ENCODE results near the gene NPHP4. TPM values are rescaled to one million over a fixed set of nuclear protein-coding genes. Genes with fewer than 3 reads are reported as not detected.

Gene NPHP4
- total RNA-seq, 1 experiment from 2014 or later = 20.0 TPM

DNA sequence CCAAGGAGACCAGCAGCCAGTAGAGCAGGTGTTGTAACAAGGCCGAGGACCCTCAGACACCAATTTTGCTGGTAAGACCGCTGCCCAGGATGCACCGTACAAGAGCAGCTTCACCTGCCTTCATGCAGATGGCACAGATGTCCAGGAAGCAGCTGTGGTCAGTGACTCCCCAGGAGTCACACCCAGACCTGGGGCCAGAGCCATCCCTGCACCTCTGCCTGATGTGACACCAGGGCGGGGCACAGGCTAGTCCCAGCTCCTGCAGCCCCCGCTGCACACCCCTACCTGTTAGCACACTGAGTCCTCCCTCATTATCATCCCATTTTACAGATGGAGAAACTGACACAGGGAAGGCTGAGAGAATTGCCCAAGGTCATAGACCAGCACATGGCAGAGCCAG lies 37.1 kb upstream of the NPHP4 start:
- DNase-seq (ENCODE audit: low read depth, low spot score) (no peak), ATAC-seq (no peak)
- CTCF ChIA-PET = no interaction called here
- TF ChIP-seq ZFX (IDR thresholded peaks at IDR 0.05) = no peak
- no peak for TF ChIP-seq SP1 (IDR thresholded peaks at IDR 0.05; ENCODE audit: low read depth)
- no peak for TF ChIP-seq RAD21 (IDR thresholded peaks at IDR 0.05; ENCODE audit: low read depth)
- TF ChIP-seq, protein P1, sequence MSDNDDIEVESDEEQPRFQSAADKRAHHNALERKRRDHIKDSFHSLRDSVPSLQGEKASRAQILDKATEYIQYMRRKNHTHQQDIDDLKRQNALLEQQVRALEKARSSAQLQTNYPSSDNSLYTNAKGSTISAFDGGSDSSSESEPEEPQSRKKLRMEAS (IDR thresholded peaks at IDR 0.05) = no peak
- TF ChIP-seq EZH2 (IDR thresholded peaks at IDR 0.05) = no peak
- TF ChIP-seq EGR1 (IDR thresholded peaks at IDR 0.05; ENCODE audit: low read depth) = no peak
- TF ChIP-seq ELF1 (IDR thresholded peaks at IDR 0.05; ENCODE audit: borderline replicate concordance, low read depth) = no peak
- TF ChIP-seq YY1 (IDR thresholded peaks at IDR 0.05; ENCODE audit: extremely low read depth, insufficient replicate concordance, low read depth, low read length) = no peak
- TF ChIP-seq ZNF274 (IDR thresholded peaks at IDR 0.05; ENCODE audit: low read depth, low read length) = no peak
- no peak for TF ChIP-seq JUND (IDR thresholded peaks at IDR 0.05)
- no peak for TF ChIP-seq FOSL1 (IDR thresholded peaks at IDR 0.05; ENCODE audit: low read depth)
- no peak for TF ChIP-seq CEBPB (IDR thresholded peaks at IDR 0.05; ENCODE audit: low read depth)
- TF ChIP-seq CBX3 (IDR thresholded peaks at IDR 0.05; ENCODE audit: low read depth) = no peak
- no peak for TF ChIP-seq POLR2A (IDR thresholded peaks at IDR 0.05; ENCODE audit: borderline replicate concordance, extremely low read depth, insufficient read depth, insufficient read length)
- TF ChIP-seq, protein P2, sequence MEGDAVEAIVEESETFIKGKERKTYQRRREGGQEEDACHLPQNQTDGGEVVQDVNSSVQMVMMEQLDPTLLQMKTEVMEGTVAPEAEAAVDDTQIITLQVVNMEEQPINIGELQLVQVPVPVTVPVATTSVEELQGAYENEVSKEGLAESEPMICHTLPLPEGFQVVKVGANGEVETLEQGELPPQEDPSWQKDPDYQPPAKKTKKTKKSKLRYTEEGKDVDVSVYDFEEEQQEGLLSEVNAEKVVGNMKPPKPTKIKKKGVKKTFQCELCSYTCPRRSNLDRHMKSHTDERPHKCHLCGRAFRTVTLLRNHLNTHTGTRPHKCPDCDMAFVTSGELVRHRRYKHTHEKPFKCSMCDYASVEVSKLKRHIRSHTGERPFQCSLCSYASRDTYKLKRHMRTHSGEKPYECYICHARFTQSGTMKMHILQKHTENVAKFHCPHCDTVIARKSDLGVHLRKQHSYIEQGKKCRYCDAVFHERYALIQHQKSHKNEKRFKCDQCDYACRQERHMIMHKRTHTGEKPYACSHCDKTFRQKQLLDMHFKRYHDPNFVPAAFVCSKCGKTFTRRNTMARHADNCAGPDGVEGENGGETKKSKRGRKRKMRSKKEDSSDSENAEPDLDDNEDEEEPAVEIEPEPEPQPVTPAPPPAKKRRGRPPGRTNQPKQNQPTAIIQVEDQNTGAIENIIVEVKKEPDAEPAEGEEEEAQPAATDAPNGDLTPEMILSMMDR (IDR thresholded peaks at IDR 0.05 in 2 of 3, conservative IDR thresholded peaks at IDR 0.05 in 1 of 3; ENCODE audit: borderline replicate concordance in 1 of 3, insufficient read depth in 1 of 3, low read depth in 2 of 3, low read length in 2 of 3) = no peak
- no peak for TF ChIP-seq TCF7L2 (IDR thresholded peaks at IDR 0.05; ENCODE audit: borderline replicate concordance, extremely low read depth, insufficient read depth, insufficient read length)
- TF ChIP-seq, protein P3, sequence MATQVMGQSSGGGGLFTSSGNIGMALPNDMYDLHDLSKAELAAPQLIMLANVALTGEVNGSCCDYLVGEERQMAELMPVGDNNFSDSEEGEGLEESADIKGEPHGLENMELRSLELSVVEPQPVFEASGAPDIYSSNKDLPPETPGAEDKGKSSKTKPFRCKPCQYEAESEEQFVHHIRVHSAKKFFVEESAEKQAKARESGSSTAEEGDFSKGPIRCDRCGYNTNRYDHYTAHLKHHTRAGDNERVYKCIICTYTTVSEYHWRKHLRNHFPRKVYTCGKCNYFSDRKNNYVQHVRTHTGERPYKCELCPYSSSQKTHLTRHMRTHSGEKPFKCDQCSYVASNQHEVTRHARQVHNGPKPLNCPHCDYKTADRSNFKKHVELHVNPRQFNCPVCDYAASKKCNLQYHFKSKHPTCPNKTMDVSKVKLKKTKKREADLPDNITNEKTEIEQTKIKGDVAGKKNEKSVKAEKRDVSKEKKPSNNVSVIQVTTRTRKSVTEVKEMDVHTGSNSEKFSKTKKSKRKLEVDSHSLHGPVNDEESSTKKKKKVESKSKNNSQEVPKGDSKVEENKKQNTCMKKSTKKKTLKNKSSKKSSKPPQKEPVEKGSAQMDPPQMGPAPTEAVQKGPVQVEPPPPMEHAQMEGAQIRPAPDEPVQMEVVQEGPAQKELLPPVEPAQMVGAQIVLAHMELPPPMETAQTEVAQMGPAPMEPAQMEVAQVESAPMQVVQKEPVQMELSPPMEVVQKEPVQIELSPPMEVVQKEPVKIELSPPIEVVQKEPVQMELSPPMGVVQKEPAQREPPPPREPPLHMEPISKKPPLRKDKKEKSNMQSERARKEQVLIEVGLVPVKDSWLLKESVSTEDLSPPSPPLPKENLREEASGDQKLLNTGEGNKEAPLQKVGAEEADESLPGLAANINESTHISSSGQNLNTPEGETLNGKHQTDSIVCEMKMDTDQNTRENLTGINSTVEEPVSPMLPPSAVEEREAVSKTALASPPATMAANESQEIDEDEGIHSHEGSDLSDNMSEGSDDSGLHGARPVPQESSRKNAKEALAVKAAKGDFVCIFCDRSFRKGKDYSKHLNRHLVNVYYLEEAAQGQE (IDR thresholded peaks at IDR 0.05; ENCODE audit: low read depth) = no peak
- no peak for TF ChIP-seq SIN3A (IDR thresholded peaks at IDR 0.05; ENCODE audit: low read depth)
- TF ChIP-seq SRF (IDR thresholded peaks at IDR 0.05; ENCODE audit: low read depth) = no peak
- TF ChIP-seq, protein P4, sequence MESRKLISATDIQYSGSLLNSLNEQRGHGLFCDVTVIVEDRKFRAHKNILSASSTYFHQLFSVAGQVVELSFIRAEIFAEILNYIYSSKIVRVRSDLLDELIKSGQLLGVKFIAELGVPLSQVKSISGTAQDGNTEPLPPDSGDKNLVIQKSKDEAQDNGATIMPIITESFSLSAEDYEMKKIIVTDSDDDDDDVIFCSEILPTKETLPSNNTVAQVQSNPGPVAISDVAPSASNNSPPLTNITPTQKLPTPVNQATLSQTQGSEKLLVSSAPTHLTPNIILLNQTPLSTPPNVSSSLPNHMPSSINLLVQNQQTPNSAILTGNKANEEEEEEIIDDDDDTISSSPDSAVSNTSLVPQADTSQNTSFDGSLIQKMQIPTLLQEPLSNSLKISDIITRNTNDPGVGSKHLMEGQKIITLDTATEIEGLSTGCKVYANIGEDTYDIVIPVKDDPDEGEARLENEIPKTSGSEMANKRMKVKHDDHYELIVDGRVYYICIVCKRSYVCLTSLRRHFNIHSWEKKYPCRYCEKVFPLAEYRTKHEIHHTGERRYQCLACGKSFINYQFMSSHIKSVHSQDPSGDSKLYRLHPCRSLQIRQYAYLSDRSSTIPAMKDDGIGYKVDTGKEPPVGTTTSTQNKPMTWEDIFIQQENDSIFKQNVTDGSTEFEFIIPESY (IDR thresholded peaks at IDR 0.05; ENCODE audit: extremely low read depth, insufficient replicate concordance, low read length) = no peak
- intact Hi-C loops (cut with micrococcal nuclease) = no loop called here
- POLR2A ChIA-PET = no interaction called here
- no peaks in the 10 kb centered on the region for H3K9me2 ChIP-seq (ENCODE audit: insufficient read depth)
- no peaks in the 10 kb centered on the region for H4K20me1 ChIP-seq (ENCODE audit: insufficient read depth)
- no peaks in the 10 kb centered on the region for H3K79me2 ChIP-seq (ENCODE audit: insufficient read depth, low read length)
- H3K4me3 ChIP-seq (replicated peaks in 1 of 2; ENCODE audit: low read depth in 1 of 2, low read length in 2 of 2) = no peak overlapping the region
- H3K27me3 ChIP-seq (ENCODE audit: insufficient read depth, low read length) = no peaks in the 10 kb centered on the region
- H2AFZ ChIP-seq (ENCODE audit: low read depth, low read length, poor library complexity, severe bottlenecking) = no peak overlapping the region
- peaks cover 14 to 28% of the 10 kb centered on the region in 2 experiments; a peak in 3 of 4 replicates for H3K4me1 ChIP-seq (ENCODE audit: control insufficient read depth in 1 of 2, insufficient read depth in 2 of 2, low read length in 2 of 2)
- RAD21 ChIA-PET (ENCODE audit: low non-redundant PET in 1 of 2, low total read pairs in 2 of 2, uncharacterized antibody in 2 of 2, unreplicated experiment in 2 of 2) = no interaction called here
- no peak overlapping the region for H3K27ac ChIP-seq (ENCODE audit: low read depth, low read length)
- H3K4me2 ChIP-seq (ENCODE audit: low read length) = no peak overlapping the region
- H3K36me3 ChIP-seq (ENCODE audit: control insufficient read depth in 1 of 2, insufficient read depth in 2 of 2, low read length in 2 of 2) = no peaks in the 10 kb centered on the region
- H3K9me3 ChIP-seq (ENCODE audit: control insufficient read depth in 1 of 2, insufficient read depth in 1 of 2, low read depth in 1 of 2, low read length in 2 of 2) = no peaks in the 10 kb centered on the region
- no peak overlapping the region for H3K9ac ChIP-seq (ENCODE audit: low read length)
- no TSS peak for BruUV-seq (replicated peaks)
